ENCODE data around the gene MRPS9.

- no peak for TF ChIP-seq CTCF (IDR thresholded peaks at IDR 0.05; ENCODE audit: low read depth, low read length, poor library complexity, severe bottlenecking)
- TF ChIP-seq EZH2phosphoT487 (IDR thresholded peaks at IDR 0.05; ENCODE audit: borderline replicate concordance, low read length), result no peak
Observed at GRCh38 chr2:105125920-105126319, 88.1 kb downstream of the MRPS9 start.
